Activated T-cell treated with anti-CD3 and anti-CD28 coated beads for 24 hours (primary cell): ENCODE measurements around the gene CDK5RAP2.
"Not testable (repeated sequence)": the region's sequence is repeated elsewhere in the genome, so short reads cannot be mapped to it uniquely, and the experiment has no call there.

ENCODE experiments used
- DNase-seq: peaks from one replicate; pipeline ENCODE4 v3.0.0-alpha.2; 2020; ENCODE audit warnings: low read depth

CDK5RAP2 gene

DNA sequence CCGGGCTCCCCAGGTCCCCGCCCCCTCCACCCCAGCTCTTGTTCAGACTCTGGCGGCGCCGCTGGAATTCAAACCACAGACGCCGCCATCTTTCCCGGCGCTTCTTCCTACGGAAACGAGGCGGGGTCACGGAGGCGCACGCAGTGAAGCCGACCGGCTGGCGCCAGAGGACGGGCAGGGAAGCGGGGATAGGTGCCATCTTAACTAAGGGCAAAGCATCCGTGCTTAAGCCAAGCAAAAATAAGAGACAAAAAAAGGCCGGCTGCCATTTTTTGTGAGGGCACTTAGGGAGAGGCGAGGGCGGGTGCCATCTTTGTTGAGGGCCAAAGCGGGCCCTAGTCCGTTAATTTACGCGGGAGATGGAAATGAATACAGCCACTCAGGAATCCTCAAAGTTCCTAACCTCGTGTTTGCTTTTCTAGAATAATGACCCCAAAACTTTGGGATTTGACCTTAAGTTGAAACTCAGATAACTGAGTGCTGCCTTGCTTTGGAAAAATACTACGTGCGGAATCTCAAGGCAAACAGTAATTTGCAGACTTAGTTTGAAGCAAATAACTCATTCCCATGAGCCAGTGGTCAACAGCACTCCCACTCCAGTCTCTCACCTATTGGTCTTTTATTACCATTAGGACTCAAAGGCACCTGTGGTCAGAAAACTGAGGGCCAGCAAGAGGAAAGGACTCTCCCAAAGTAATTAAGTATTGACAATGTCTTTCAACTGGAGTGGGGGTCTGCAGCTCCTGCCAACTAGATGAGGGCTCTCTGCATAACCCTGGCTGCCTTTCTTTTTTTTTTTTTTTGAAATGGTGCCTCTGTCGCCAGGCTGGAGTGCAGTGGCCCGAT, at the start of gene CDK5RAP2:
CDK5RAP2 (minus strand) TSS at position 117 of the 846 bp plus-strand sequence. CDS start 189 bp downstream, outside the sequence.
- peak; percentile 89 for DNase-seq

GRCh38 chr9:120628925-120629497, 49.0 kb upstream of the CDK5RAP2 start:
- not testable (repeated sequence) for DNase-seq

DNA sequence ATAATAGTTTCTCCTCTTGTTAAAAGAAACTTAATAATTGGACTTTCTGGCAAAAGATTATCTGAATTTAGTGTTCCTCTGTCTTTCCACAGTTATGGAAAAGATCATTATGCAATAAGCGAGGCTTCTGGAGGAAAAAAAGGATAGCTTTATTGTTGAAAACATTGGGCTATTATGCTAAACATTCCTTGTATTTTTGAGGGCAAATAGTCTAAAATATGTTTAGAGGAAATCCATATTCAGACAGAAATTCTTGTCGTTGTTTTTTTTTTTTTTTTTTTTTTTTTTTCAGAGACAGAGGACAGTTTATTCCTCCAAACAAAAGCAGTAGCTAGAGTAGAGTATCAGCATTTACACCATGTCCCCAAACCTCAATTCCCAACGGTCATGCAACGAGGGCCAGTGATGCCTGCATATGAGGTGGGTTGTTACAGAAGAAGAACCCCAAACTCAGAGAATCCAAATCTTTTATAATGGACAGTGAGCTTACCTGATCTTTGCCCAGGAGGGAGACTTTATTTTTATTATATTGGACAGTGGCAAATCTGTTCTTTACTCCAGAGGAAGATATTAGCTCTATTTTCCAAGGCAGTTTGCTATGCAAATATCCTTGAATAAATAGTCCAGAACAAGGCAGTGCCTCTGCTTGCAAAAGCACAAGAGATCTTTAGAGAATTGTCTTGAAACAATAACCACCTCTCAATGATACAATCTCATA, 48.4 kb upstream of the CDK5RAP2 start:
- no peak for DNase-seq

DNA sequence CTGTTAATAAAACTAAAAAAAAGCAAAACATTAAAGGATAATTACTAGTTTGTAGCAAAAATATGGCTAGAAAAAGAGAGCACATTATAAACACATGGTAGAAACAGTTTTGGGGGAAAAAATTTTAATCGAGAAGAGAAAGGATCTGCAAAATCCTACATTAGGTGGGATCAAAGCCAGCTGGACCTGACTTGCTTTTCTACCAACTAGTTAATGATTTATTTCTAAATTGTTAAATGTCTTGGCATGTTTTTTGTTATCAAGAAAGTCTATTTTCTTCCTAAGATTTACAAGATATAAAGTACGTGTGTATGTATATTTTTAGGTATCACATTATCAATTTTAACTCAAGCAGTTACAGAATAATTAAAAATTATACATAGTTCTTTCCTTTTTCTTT, 47.1 kb upstream of the CDK5RAP2 start:
- no peak for DNase-seq

DNA sequence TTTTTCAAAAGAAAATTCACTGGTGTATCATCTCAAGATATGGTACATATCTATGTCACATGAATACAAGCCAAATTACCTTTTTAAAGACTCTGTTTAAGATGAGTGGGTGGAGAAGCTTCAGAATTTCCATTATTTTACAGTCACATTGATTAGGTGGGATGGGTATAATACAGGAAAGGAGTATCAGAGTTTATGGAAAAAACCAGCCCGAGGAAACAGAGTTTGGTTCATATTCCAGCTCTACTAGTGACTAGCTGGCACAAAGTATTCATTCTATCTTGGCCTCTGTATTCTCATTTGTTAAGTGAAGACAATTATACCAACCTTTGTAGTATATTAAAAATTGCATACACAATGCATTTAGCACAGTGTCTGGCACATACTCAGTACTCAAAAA, 46.5 kb upstream of the CDK5RAP2 start:
- no peak for DNase-seq

DNA sequence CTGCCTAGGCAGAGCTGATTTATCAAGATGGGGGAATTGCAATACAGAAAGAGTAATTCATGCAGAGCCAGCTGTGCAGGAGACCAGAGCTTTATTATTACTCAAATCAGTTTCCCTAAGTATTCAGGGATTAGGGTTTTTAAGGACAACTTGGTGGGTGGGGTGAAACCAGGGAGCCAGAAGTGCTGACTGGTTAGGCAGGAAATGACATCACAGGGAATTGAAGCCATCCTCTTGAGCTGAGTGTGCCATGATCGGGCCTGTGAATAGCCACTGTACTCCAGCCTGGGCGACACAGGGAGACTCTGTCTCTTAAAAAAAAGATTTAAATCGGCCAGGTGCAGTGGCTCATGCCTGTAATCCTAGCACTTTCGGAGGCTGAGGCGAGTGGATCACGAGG, 45.3 kb upstream of the CDK5RAP2 start:
- DNase-seq: no peak

GRCh38 chr9:120622790-120623189, 42.8 kb upstream of the CDK5RAP2 start:
- DNase-seq: no peak

DNA sequence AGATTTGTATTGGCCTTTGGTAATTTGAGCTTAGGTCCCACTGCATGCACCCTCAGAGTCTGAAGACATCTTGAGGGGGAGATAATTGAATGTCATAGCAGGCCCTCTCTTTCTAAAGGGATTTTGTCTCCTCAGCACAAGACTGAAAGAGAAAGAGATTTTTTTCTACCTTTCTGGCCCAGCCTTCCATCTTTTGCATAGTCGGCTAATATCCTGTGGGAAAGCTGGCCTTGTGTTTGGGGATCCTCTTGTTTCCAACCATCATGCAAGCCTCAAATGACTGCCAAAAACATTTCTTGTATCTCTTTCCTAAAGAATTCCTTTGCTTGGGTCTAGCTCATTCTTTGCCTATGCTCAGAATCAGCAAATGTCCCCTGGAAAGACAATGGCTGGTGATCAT, 42.0 kb upstream of the CDK5RAP2 start:
- DNase-seq: no peak

- DNase-seq: peak; percentile 43
Measured at GRCh38 chr9:120619751-120620655, 40.0 kb upstream of the CDK5RAP2 start.

DNA sequence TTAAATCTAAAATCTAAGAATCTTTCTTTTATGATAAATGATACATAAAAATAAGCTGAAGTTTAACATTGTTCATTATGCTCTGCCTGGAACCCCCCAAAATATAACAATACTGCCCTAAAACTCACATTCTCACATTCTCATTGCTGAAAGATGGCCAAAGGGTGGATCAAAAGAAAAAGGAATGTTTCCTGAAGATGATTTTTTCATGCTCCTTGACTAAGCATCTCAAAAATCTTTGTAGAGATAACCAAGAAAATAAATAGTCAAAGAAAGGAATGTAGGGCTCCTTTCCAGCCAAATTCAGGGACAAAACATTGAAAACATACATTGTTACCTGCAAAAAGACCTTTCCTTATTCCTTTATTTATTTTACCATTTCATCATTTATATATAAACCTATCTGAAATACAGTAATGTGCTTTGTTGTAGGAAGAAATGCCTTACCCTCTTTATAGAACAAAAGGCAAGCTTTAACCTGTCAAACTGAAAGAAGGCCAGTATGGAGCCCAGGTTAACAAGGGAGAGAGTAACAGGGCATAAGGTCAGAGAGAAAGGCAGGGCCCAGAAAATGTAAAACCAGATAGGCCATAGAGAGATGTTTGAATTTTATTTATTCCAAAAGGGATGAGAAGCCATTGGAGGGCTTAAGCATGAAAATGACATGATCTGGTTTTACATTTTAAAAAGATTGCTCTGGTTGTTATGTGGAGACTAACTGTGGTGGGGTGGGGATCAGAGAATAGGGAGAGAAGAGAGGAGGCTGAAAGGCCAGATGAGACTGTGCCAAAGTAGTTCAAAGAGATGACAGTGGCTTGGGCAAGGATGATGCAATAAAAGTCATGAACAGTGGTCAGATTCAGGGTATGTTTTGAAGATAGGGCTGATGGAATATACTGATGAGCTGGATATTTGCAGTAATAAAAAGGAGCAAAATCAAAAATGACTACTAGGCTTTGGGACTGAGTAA, 37.3 kb upstream of the CDK5RAP2 start:
- DNase-seq: no peak

- DNase-seq: no peak
Measured at GRCh38 chr9:120612218-120612617, 32.3 kb upstream of the CDK5RAP2 start.

DNA sequence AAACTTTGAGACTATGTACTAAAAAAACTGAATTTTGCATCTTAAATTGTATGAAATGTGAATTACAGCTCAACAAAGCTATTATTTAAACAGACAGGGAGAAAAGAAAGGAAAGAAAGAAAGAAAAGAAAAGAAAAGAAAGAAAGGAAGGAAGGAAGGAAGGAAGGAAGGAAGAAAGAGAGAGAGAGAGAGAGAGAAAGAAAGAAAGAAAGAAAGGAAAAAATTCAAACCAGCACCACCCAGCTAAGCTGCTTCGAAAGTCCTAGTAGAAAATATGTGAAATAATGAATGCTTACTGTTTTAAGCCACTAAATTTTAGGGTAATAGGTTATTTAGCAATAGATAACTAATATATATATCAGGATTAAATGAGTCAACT, 31.7 kb upstream of the CDK5RAP2 start:
- no peak for DNase-seq

GRCh38 chr9:120610975-120611689, 31.2 kb upstream of the CDK5RAP2 start:
- no peak for DNase-seq

GRCh38 chr9:120609636-120610035, 29.7 kb upstream of the CDK5RAP2 start:
- no peak for DNase-seq

- DNase-seq: no peak
Measured at GRCh38 chr9:120608421-120608820, 28.5 kb upstream of the CDK5RAP2 start.

GRCh38 chr9:120603591-120603990, 23.6 kb upstream of the CDK5RAP2 start:
- no peak for DNase-seq

DNA sequence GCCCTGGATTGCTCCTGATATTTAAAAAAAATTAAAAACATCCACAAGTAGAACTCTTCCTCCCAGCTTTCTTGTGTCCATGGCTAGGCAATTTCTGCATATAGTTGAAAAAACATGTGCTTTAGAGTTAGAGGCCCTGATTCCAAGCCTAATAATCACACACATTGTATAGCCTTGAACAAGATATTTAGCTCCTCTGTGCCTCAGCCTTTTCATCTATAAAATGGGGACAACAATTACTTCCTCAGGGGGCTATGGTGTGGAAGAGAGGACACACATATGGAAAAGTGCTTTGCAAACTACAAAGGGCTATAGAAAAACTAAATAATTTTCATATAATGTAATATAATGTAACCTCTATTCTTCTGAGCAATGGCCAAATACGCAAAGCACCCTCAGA, 23.0 kb upstream of the CDK5RAP2 start:
- no peak for DNase-seq

DNA sequence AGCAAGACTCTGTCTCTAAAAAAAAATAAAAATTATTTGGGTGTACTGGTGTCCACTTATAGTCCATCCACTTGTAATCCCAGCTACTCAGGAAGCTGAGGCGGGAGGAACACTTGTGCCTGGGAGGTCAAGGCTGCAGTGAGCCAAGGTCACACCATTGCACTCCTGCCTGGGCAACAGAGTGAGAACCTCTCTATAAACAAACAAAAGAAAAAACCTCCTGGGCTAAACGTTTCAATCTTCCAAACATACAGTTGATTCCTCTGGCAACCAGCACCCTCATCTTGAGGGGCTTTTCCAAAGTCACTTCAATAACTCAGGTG, 13.9 kb upstream of the CDK5RAP2 start:
- DNase-seq: no peak

DNA sequence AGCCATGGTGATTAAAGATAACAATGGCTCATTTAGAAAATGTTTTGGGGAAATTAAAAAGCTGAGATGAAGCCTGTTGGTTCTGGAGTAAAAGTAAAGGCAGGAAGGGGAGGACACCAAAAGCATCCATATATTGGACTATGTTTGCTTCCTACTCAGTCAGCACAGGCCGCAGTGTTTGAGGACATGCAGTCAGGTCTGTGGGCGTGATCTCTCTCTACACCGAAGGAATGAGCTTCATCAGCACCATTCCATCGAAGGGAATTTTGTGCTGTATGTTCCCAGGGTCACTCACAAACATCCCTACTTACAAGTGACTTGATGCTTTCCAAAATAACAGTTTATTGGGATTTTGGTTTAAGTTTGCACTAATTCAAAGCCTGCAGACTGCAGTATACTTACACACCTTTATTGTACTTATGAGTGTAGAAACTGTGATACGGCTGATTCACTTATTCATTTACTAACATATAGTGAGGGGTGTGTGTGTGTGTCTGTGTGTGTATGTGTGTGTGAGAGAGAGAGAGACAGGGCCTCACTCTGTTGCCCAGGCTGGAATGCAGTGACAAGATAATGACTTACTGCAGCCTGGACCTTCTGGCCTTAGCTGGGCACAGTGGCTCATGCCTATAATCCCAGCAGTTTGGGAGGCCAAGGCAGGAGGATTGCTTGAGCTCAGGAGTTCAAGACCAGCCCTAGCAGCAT, 13.4 kb upstream of the CDK5RAP2 start:
- no peak for DNase-seq

DNA sequence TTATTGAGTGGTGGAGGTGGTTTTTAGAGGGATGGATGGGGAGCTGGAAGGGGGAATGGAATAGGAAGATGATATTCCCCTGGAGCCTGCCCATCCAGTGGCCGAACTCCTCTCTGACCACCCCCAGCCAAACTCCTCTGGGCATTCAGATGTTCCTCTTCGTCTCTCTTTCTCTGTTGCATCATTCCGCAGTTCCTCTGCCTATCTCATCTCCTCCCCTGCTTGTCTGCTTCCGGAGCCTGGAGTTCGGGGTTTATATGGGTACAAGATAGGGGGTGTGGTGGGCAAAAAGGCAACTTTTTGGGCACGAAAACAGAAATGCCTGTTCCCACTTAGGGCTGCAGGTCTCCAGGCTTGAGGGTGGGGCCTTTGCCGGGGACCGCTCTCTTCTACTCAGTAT, 12.2 kb upstream of the CDK5RAP2 start:
- DNase-seq: no peak
